Renal cortical epithelial cell (primary cell): ENCODE results near the gene NDNF. TPM values are rescaled to one million over a fixed set of nuclear protein-coding genes. Genes with fewer than 3 reads are reported as not detected.

ENCODE experiments used
- DNase-seq: peaks from one replicate; pipeline ENCODE4 v3.0.0-alpha.2; 2011; ENCODE audit warnings: low read depth
- total RNA-seq: library from RNA; depleted of rRNA; stranded (reverse); fragments of >200 nt; gene quantifications from 2 replicates; pipeline ENCODE4 v1.2.3, GENCODE V29; 2014

The NDNF gene
- total RNA-seq, 1 donor from 2014 or later: not detected

DNA sequence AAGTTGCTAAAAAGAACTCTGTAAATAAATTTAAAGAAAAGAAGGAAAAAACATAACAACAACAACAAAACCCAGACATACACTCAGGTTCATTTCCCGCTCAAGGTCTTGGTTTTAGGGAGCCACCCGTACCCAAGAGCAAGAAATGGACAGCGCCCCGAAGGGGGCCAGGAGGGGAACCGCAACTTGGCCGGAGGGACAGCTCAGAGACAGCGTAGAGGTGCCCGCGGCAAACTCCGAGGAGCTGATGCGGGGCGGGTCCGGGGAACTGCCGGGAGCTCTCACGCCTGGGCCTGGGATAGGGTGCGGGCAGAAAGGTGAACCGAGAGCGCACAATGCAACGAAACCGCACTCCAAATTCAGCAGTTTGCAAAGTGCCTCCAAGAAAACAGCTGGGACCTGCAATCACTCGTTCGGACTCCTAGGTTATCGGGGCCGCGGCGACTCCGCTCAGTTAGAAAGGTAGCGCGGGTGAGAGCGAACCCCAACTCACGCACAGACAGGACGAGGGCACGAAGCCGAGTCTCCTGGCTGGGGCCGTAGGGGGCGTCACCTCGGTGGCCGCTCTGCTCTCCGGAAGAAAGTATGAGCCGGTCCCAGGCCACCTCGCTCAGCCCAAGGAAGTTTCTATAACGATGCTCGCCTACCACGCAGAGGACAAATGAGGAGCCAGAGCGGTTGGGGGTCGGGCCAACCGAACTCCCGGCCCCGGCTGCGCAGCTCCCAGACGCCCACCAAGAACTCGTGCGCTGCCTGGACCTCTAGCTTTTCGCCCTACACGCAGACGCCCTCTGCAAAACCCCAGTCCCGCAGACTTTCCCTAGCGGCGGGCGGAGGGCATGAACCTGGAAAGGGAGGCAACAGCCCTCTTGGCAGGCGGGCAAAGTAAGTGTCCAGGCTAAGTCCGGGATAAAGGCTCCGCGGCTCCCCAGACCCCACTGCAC, 1.4 kb downstream of the NDNF start:
- DNase-seq: no peak

DNA sequence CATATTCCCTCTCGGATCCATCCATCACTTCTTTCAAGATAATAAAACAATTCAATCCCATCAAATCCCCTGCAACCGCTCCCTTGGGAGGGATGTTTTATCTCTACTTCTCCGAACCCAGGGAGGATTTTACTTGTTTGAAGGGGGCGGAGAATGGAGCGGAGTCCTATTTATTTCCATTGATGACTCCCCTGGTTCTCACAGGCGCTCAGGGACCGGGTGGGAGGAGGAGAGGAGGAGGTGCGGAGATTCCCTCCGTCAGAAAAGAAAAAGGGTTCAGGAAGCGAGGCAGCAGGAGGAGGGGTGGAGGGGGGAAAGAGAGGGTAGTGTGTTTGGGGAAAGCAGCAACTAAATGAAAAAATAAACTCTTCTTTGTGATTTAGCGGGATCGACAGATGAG, 2.1 kb downstream of the NDNF start:
- DNase-seq: no peak

DNA sequence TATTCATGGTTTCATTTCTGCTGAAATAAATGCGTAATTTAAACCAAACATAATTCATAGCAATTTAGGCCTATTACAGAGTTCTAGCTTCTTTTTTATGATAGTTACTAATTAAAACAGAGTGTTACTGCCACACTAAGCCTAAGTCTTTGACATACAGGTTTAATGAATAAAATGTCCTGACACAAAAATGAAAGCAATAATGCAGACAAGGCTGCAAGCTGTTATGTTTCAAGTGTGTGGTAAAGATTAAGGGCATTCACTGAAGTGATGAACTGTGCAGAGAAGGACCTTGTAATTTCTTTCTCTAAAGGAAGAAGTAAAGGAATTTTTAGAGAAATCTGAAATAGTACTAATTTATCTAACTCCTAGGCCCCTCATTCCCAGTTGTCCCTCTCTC, 2.9 kb downstream of the NDNF start:
- DNase-seq: no peak

DNA sequence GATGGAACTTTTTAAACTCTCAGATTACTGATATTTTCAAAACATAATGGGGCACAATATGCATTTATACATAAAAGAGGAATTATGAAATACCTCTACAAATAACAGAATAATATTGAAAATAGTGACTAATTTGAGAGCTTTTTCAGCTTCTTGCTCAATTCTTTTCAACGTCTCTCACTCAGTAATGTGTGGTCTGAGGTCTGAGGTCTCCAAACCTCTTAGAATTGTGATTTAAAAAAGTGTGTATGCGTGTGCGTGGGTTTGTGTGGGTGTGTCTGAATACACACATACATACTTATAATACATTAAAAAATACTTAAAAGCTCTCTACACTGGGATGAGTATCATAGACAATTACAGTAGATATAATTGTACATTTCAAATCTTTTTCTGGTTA, 7.9 kb downstream of the NDNF start:
- DNase-seq: no peak

DNA sequence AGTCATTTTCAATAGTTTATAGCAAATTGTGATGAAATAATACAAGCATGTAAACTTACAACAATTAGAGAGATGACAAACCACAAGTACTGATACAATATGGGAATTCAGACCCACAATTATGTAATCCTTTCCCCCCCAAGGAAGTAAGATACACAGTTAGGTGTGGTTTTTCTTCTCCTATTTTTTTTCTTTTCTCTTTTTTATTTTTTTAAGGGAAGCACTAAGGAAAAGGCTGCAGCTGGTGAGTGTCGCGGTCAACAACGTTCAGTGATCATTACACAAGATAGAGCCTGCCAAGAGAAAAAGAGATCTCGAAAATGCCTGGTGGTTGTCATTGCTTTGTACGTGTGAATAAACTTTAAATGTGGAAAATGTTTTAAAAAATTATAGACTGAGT, 9.8 kb downstream of the NDNF start:
- no peak for DNase-seq

DNA sequence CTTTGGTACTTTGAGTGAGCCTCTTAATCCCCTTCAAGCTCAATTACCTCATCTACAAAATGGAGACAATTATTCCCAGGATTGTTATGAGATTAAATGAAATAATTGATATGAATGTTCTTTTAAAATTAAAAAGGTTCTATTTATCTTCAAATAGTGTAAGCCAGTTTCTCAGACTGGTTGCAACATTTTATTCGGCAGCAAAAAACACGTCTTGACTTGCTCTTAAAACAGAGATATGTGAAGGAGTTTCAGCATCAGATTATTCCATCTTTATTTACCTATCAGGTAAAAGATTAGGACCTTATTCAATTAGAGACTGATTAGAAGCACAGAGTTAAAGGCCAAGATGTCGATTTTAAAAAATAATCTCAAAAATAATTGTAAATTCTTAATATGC, 10.5 kb downstream of the NDNF start:
- DNase-seq: no peak

DNA sequence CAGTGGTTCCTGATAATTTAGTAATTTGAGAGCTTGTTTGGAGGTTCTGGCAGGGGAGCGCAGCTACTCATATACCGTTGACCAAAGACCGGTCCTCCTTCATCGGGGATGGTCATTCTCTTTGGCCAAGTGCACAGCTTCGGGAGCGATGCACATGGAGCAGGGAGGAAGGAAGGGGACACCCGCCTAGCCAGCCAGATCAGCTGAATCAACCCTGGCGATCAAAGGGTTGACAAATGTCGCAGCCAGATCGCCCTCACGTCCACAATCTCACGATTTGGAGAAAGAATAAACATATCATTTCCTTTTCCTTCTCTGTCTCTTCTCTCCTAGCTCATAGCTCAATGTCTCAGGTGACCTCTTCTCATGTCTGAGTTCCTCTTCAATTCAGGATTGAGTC, 11.1 kb downstream of the NDNF start:
- DNase-seq: no peak

DNA sequence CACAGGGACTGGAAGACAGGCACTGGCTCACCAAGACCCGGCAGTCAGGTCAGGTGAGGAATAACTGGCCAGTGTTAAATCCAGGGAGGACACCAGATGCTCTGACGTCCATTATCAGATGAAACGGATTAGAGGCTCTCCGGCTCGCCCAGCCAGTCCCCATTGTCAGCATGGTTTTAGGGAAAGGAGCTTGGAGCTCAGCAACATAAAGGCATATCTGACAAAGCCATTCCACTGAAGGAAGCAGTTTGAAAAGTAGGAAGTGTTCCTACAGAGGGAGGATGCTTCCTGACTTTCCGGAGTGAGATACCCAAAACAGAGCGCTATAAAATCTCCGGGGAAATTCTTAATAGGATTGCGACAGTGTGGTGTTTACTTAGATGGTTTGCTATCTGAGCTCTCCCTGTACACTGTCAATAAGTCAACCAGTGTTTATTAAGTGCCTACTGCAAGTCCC, 14.8 kb downstream of the NDNF start:
- DNase-seq: no peak

DNA sequence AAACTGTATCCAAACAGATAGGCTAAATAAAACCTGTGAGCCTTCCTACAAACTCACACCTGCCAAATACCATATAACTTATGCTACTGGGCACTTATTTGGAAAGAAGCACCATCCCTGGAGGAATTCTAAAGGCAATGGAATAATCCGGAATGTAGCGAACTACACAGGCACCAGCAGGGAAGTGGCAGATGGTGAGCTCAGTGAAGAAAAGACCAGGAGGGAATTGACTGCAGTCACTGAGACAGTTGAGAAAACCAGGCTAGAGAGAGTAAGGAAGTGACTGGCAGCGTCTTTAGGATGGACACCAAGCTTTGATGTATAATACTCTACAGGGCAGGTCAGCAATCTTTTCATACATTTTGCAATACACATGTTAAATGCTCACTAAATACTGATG, 16.3 kb downstream of the NDNF start:
- DNase-seq: no peak

DNA sequence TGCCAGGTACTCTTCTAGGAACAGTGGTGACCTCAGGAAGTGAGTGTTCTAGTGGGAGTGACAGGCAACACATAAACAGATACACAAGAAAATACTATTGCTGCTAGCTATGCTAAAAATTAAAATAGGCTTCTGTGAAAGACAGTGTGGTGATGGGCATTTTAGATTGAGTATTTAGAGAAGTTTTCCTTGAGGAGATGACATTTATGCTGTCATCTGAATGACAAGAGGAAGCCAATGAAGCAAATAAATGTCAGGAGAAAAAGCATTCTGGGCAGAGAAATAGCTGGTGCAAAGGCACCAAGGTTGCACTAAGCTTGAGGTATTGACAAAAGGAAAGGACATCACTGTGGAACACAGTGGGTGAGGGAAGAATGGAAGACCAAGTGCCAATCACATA, 18.0 kb downstream of the NDNF start:
- DNase-seq: no peak

DNA sequence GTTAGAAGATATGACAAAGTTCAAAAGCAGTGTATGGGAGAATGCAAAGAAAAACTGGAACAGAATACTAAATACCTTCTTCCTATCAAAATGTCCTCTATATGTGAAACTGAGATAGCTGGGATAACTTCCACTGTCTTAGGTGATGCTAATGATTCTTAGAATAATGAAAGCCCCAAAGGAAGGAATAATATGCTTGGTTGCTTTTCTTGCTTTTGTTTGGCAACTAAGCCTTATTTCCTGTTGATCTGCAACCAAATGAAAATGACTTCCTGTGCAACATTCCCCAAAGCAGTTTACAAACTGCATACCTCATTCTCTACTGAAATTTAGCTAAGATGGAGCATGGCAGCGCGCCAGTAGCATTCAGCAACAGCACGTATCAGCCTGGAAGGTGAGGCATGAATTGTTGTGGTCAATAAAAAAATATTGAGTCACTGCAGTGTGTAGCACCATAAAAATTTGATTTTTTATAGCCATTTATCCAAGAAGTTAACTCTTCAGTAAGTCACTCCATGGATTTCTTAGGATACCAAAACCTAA, 18.7 kb downstream of the NDNF start:
- DNase-seq: peak; percentile 76

DNA sequence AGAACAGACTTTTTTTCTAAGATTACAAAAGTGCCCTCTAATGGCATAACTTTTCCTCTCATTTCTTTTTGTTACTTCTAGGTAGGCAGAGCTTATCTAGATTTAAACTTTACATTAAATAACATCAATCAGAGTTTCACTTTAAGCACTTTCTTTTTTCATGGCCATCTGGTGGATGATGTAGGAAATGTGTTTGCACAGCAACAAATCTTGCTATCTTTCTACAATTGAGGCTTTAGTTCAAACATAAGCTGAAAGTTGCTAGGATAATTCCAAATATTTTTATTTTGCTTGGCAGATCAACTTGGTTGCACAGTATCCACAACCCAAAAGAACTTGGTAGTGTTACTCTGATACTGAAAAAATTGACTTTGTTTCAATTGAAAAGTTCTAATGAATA, 22.0 kb downstream of the NDNF start:
- peak; percentile 11 for DNase-seq

DNA sequence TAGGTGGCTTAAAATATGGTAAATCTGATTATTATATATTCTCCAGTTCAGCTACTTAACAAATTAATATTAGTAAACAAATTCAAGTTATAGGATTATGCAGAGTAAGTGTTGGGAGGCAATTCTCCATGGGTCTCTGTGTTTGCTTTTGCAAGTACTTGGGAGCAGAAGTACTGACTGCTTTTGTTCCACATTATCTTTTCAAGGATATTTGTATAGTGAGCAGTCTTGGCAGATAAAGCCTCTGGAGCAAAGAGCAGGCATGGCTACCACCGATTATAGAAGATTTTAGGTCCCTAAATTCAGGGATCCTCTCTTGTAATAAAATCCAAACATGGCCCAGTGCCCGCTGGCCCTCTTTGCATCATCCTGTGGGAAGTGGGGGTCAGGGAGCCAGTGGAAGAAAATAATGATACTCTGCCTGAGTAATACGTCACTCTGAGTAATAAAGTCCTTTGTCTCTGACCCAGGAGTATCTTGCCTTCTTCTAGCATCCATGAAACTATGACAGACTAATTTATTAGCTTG, 23.2 kb downstream of the NDNF start:
- no peak for DNase-seq

DNA sequence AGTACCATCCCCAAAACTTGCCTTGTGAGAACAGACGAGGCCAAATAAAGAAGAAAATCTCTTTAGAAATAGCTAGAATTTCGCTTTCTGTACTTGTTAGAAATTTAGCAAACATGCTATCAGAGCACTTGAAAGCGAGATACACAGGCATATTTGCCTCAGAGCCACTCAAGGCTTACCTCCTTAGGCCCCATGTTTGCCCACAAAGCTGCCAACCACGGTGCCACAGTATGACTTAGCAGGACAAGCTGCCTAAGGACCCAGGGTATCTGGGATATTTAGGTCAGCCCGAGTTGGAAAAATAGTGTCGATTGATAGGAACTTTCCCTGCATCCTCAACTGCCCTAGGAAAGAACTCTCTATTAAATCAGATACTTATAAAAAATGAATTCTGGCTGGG, 24.2 kb downstream of the NDNF start:
- no peak for DNase-seq

DNA sequence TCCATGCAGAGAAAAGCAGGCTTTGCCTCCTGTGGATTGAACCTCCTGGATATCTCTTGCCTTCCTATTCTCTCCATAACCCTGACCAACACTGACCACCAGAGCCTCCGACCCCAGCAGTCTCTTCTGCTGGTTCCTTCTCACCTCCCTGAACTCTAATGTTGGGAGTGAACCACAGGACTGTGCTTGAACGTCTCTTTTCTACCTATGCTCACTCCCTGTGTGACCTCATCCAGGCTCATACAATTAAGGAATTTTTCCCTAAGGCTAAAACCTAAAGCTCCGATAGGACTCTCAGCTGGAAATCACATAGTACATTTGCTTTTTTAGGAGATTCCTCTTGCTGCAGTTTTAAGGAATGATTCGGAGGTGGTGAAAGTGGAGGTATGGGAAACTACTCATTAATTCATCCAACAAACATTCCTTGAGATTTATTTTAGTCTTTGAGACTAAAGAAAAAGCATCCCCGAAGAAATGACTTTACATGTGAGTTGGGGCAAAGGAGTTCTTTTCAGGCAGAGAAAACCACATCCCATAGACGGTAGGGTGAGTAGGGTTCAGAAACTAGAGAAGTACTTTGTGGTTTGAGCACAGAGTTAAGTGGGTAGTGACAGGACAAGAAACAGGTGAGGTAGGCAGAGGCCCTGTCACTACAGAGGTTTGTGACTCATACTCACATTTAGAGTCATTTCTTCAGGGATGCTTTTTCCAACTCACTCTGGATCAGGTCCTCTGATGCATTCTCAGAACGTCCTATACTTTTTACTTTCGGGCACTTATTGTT, 30.8 kb downstream of the NDNF start:
- DNase-seq: no peak

DNA sequence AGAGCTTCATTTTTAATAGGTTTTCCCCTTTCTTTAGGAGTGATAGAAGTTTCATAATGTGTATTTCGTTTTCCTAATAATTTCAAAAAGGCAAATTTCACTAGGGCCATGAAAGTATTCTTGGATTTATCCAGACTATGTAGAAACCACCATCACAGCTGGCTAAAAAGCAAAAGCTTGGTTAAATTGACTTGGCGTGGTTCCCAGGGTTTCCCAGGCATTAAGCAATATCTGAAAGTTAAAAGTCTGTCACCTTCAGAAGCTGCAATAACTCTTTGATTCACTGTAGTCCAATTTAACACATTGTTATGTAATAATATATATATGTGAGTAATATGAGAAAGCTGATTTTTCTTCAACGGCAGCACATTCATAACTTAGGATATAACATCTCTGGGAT, 38.3 kb downstream of the NDNF start:
- peak; percentile 65 for DNase-seq

DNA sequence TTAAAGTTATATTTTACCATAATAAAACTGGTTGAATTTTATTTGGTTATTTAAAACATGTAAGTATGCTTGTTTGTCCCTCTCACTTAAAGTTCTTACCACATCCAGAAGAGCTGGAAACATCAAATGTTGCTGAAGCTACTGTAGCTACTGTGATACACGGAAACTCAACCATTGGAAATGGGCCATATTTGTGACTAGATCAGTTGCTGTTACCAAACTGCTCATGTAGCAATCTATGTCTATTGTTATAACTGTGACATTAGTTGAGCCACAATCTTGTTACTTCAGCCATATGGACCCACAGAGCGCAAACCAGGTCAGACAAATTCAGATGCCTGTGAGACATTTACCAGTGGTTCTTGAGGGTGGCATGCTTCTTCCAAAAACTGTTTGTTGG, 41.6 kb downstream of the NDNF start:
- DNase-seq: no peak

DNA sequence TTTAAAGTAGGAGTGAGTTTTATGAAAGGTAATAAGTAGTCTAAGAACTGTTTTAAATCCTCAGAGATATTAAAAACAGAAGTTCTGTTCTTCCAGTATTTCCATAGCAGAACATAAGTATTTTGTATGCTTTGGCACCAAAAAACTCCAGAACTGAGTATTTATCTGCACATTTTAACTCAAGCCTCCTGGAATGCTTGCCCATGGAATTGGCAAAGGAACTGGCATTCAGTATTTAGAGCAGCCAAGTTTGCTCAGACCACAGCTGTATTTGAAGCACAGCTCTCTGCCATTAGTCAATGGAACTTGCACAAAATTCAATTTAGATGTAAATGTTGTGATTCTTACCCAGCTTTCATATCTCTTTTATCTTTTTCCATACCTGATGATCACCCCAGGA, 42.2 kb downstream of the NDNF start:
- DNase-seq: no peak

DNA sequence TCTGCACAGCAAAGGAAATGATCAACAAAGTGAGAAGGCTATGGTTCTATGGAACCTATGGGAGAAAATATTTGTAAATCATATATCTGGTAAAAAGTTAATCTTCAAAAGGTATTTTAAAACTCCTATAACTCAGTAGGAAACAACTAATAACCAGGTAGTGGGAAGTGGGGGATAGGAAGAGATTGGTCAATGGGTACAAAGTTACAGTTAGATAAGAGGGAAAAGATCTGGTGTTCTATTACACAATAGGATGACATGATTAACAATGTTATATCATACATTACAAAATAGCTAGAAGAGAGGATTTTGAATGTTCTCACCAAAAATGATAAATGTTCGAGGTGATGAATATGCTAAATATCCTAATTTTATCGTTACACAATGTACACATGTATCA, 46.3 kb downstream of the NDNF start:
- DNase-seq: no peak

DNA sequence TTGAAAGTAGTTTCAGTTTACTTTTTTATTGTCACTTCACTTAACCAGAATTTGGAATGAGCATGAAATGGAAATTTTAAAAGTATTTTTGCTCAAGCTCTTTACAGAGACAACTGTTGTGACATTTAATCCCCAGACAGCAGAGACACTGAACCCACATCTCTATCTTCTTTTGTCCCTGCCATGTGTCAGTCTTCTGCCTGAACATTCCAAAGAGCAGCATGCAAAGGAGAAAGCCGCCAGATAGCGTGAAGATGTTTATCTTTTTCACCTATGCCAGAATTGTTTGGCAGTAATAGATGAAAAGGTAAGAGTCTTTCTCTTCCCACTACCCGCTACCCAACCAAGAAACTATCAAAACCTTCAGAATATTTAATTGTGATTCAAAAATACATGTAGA, 46.8 kb downstream of the NDNF start:
- DNase-seq: no peak

DNA sequence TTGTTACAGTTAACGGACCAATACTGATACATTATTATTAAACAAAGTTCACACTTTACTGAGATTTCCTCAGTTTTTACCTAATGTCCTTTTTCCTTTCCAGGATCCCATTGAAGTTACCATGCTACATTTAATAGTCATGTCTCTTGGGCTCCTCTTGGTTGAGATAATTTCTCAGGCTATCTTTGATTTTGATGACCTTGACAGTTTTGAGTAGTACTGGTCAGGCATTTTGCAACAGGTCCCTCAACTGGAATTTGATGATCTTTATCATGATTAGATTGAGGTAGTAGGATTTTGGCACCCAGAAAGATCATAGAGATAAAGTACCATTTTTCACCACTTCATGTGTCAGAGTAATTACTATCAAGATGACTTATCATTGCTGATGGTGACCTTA, 53.8 kb downstream of the NDNF start:
- no peak for DNase-seq

DNA sequence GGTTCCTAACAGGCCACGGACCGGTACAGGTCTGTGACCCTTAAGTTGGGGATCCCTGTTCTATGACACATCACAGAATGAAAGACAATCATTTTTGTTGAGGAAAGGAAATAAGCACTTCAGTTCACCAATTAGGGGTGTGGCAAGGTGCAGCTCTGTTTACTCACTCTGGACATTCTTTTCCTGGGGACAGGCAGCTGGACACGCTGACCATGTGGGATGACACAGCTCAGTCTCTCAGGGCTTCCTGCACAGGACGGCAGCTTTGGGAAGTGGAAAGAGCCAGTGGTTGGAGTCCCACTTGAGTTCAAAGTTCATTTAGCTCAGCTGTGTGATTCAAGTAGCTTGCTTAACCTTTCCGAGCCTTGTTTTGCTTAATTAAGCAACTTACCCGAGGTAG, 55.7 kb downstream of the NDNF start:
- DNase-seq: no peak

DNA sequence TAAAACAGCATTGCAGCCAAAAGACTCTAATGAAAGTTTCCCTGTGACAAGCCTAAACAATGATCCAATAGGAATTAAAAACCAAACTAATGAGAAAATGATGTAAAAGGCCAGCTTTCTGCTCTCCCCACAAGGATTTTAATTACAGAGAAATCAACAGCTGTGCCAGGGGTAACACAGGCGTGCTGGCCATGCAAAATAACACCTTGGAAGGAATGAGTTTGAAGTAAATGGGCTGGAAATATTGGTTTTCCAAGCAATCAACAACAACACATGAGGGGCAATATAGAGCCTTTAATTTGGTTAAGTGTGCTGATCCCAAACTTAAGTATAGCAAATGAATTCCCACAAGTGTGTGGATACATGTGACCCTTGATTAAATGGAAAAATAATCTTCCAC, 56.9 kb downstream of the NDNF start:
- no peak for DNase-seq
